T-cell (primary cell): ENCODE results near the gene ADGRL3. TPM values are rescaled to one million over a fixed set of nuclear protein-coding genes. Genes with fewer than 3 reads are reported as not detected.

Source experiments
- ATAC-seq, 4 experiments: fragments of 200-7000 bp in 3 of 4; fragments of 150-1000 bp in 1 of 4; cut with Tn5 transposase; replicated peaks in 1 of 4; 1 replicate in 3 of 4; 2 replicates in 1 of 4; pipeline ENCODE4 v1.10.0; 2021; ENCODE audit warnings: moderate library complexity in 3 of 4, mild to moderate bottlenecking in 2 of 4, moderate number of reproducible peaks in 1 of 4
- CTCF ChIA-PET, 2 donors: fragments of 300-600 bp; sonication (Branson Sonifier 250); formaldehyde crosslinking; loops; one replicate each; lab custom pipeline; 2022; ENCODE audit warnings: antibody characterized with exemption in 2 of 2; lab: Charles Lee
- POLR2A ChIA-PET, 2 donors: fragments of 300-600 bp; sonication (Branson Sonifier 250); formaldehyde crosslinking; loops; one replicate each; lab custom pipeline; 2022; ENCODE audit warnings: antibody characterized with exemption in 2 of 2; lab: Charles Lee
- DNase-seq, 35 experiments: peaks; one replicate each; pipeline versions ENCODE4 v3.0.0 to v3.0.0-alpha.2; 2013 to 2023
- H3K27ac ChIP-seq: one replicate; pipeline ENCODE4 v1.5.1; 2013; ENCODE audit warnings: low read length
- H3K27me3 ChIP-seq, 2 experiments: replicated peaks in 1 of 2; 1 replicate in 1 of 2; 2 replicates in 1 of 2; pipeline versions ENCODE4 v1.6.1 to v1.7.0; 2013; ENCODE audit warnings: low read length in 1 of 2, mixed read lengths in 1 of 2; ENCODE audit not compliant: control insufficient read depth in 2 of 2, insufficient read depth in 2 of 2; ENCODE audit errors: extremely low read depth in 1 of 2
- H3K36me3 ChIP-seq, 2 donors: 1 replicate in 1 of 2; 2 replicates in 1 of 2; pipeline versions ENCODE4 v1.6.1 to v1.7.0; 2013; ENCODE audit warnings: low read length in 1 of 2; ENCODE audit not compliant: control insufficient read depth in 2 of 2, insufficient read depth in 1 of 2; ENCODE audit errors: extremely low read depth in 1 of 2
- H3K4me1 ChIP-seq, 2 experiments: 1 replicate in 1 of 2; 2 replicates in 1 of 2; pipeline versions ENCODE4 v1.6.1 to v1.7.0; 2013; ENCODE audit warnings: low read length in 2 of 2, mixed read lengths in 1 of 2; ENCODE audit not compliant: insufficient read depth in 2 of 2, control insufficient read depth in 1 of 2; ENCODE audit errors: extremely low read depth in 1 of 2
- H3K4me3 ChIP-seq, 2 donors: 1 replicate in 1 of 2; 2 replicates in 1 of 2; pipeline versions ENCODE4 v1.5.1 to v1.7.0; 2013; ENCODE audit warnings: mild to moderate bottlenecking in 2 of 2, low read length in 1 of 2, moderate library complexity in 1 of 2; ENCODE audit not compliant: control insufficient read depth in 1 of 2; ENCODE audit errors: extremely low read depth in 1 of 2
- H3K9me3 ChIP-seq: 2 replicates; pipeline ENCODE4 v1.7.0; 2013
- H3K27ac Mint-ChIP-seq, 2 donors: one replicate each; pipeline ENCODE4 v1.8.0; 2020 to 2021; ENCODE audit warnings: mild to moderate bottlenecking in 2 of 2, mixed read lengths in 2 of 2
- H3K27me3 Mint-ChIP-seq, 2 donors: one replicate each; pipeline ENCODE4 v1.8.0; 2021 to 2022; ENCODE audit warnings: mixed read lengths in 2 of 2
- H3K36me3 Mint-ChIP-seq: one replicate; pipeline ENCODE4 v1.8.0; 2021; ENCODE audit warnings: mixed read lengths
- H3K4me1 Mint-ChIP-seq, 3 donors: one replicate each; pipeline ENCODE4 v1.8.0; 2020 to 2022; ENCODE audit warnings: mixed read lengths in 3 of 3, mild to moderate bottlenecking in 1 of 3
- H3K4me3 Mint-ChIP-seq, 3 donors: one replicate each; pipeline ENCODE4 v1.8.0; 2020 to 2022; ENCODE audit warnings: mild to moderate bottlenecking in 3 of 3, mixed read lengths in 3 of 3, moderate library complexity in 3 of 3
- H3K9me3 Mint-ChIP-seq, 3 donors: one replicate each; pipeline ENCODE4 v1.8.0; 2020 to 2022; ENCODE audit warnings: mixed read lengths in 3 of 3
- WGBS: methylation state at CpG from one replicate; pipeline ENCODE4 v1.1.5; 2013; ENCODE audit warnings: missing lambda C conversion rate; ENCODE audit not compliant: insufficient coverage; 5-methylcytosine and 5-hydroxymethylcytosine counted together
- total RNA-seq, 35 experiments: library from RNA in 6 of 35; stranded (reverse) in 6 of 35; fragments of 120-200 nt in 1 of 35; gene quantifications; one replicate each; pipeline versions ENCODE4 v1.2.1 to v1.2.4 and lab custom pipeline; 2013 to 2026

Gene ADGRL3
- total RNA-seq, 5 donors from 2014 or later (not counting 1 experiment from before 2014, with no cell fraction given) = 0.09 TPM; not detected in 4

- Mint-ChIP-seq H3K27me3 (no peaks in the 10 kb centered on the region), H3K4me3 (no peak overlapping the region), H3K36me3 (no peaks in the 10 kb centered on the region), H3K4me1 (no peaks in the 10 kb centered on the region), H3K9me3 (peaks cover 5 to 19% (median 16%) of the 10 kb centered on the region in 3 donors), H3K27ac (no peak overlapping the region)
- DNase-seq (no peak), ATAC-seq (no peak)
- H3K4me3 ChIP-seq = no peak overlapping the region
- ChIA-PET POLR2A (no interaction called here), CTCF (no interaction called here)
- no peak overlapping the region for H3K27ac ChIP-seq
- H3K9me3 ChIP-seq = no peaks in the 10 kb centered on the region
- no peaks in the 10 kb centered on the region for H3K27me3 ChIP-seq
- no peaks in the 10 kb centered on the region for H3K4me1 ChIP-seq
- no peaks in the 10 kb centered on the region for H3K36me3 ChIP-seq
Measured at GRCh38 chr4:61891953-61892352, 691.8 kb downstream of the ADGRL3 start.

GRCh38 chr4:61896634-61897033 is 696.5 kb downstream of the ADGRL3 start:
- H3K4me1 Mint-ChIP-seq = no peaks in the 10 kb centered on the region
- no peaks in the 10 kb centered on the region for H3K27me3 Mint-ChIP-seq
- H3K36me3 Mint-ChIP-seq = no peaks in the 10 kb centered on the region
- Histone ChIP-seq H3K9me3 (no peaks in the 10 kb centered on the region), H3K27me3 (no peaks in the 10 kb centered on the region), H3K4me3 (no peak overlapping the region), H3K27ac (no peak overlapping the region), H3K36me3 (no peaks in the 10 kb centered on the region), H3K4me1 (no peaks in the 10 kb centered on the region)
- CTCF ChIA-PET = no interaction called here
- POLR2A ChIA-PET = no interaction called here
- H3K27ac Mint-ChIP-seq = no peak overlapping the region
- ATAC-seq (no peak), DNase-seq (no peak)
- WGBS = no CpG with 5 or more reads among the region's 2 CpGs
- peaks cover 10 to 14% (median 12%) of the 10 kb centered on the region in 3 donors for H3K9me3 Mint-ChIP-seq
- H3K4me3 Mint-ChIP-seq = no peak overlapping the region

GRCh38 chr4:61909031-61909430 is 708.9 kb downstream of the ADGRL3 start:
- no CpG with 5 or more reads among the region's 4 CpGs for WGBS
- H3K27ac Mint-ChIP-seq = no peak overlapping the region
- no peak for DNase-seq
- H3K4me1 ChIP-seq = no peaks in the 10 kb centered on the region
- no peak overlapping the region for H3K4me3 Mint-ChIP-seq
- no peaks in the 10 kb centered on the region for H3K36me3 ChIP-seq
- no peak overlapping the region for H3K4me3 ChIP-seq
- H3K27me3 ChIP-seq = no peaks in the 10 kb centered on the region
- ATAC-seq = no peak
- POLR2A ChIA-PET = no interaction called here
- no peaks in the 10 kb centered on the region for H3K9me3 ChIP-seq
- H3K27ac ChIP-seq = no peak overlapping the region
- CTCF ChIA-PET = no interaction called here
- H3K27me3 Mint-ChIP-seq = no peaks in the 10 kb centered on the region
- H3K4me1 Mint-ChIP-seq = no peaks in the 10 kb centered on the region
- H3K9me3 Mint-ChIP-seq = peaks cover 4 to 10% (median 4%) of the 10 kb centered on the region in 3 donors
- H3K36me3 Mint-ChIP-seq = no peaks in the 10 kb centered on the region

GRCh38 chr4:61911313-61911756 is 711.2 kb downstream of the ADGRL3 start:
- CTCF ChIA-PET = no interaction called here

GRCh38 chr4:61913619-61914018 is 713.5 kb downstream of the ADGRL3 start:
- CTCF ChIA-PET = no interaction called here
- Mint-ChIP-seq H3K36me3 (no peaks in the 10 kb centered on the region), H3K4me3 (no peak overlapping the region), H3K9me3 (peaks cover 13 to 19% (median 15%) of the 10 kb centered on the region in 3 donors), H3K27me3 (no peaks in the 10 kb centered on the region), H3K27ac (no peak overlapping the region), H3K4me1 (no peaks in the 10 kb centered on the region)
- Histone ChIP-seq H3K27ac (no peak overlapping the region), H3K27me3 (no peaks in the 10 kb centered on the region), H3K4me1 (no peaks in the 10 kb centered on the region), H3K9me3 (peaks cover 3% of the 10 kb centered on the region), H3K36me3 (no peaks in the 10 kb centered on the region), H3K4me3 (no peak overlapping the region)
- no CpG with 5 or more reads among the region's 2 CpGs for WGBS
- no peak for ATAC-seq
- POLR2A ChIA-PET = no interaction called here
- no peak for DNase-seq

More at GRCh38 chr4:61911313-61911756, 711.2 kb downstream of the ADGRL3 start:
- H3K4me1 ChIP-seq = no peaks in the 10 kb centered on the region
- no peak overlapping the region for H3K27ac ChIP-seq
- POLR2A ChIA-PET = no interaction called here
- H3K36me3 ChIP-seq = no peaks in the 10 kb centered on the region
- H3K4me3 Mint-ChIP-seq = no peak overlapping the region
- DNase-seq (no peak), ATAC-seq (no peak)
- H3K4me3 ChIP-seq = no peak overlapping the region
- no peak overlapping the region for H3K27ac Mint-ChIP-seq
- peaks cover 3% of the 10 kb centered on the region for H3K9me3 ChIP-seq
- no peaks in the 10 kb centered on the region for H3K36me3 Mint-ChIP-seq
- H3K4me1 Mint-ChIP-seq = no peaks in the 10 kb centered on the region
- H3K27me3 Mint-ChIP-seq = no peaks in the 10 kb centered on the region
- no peaks in the 10 kb centered on the region for H3K27me3 ChIP-seq
- peaks cover 4 to 16% (median 9%) of the 10 kb centered on the region in 3 donors for H3K9me3 Mint-ChIP-seq
- WGBS = no CpG with 5 or more reads among the region's 2 CpGs

GRCh38 chr4:61915501-61915900 is 715.4 kb downstream of the ADGRL3 start:
- Histone ChIP-seq H3K4me3 (no peak overlapping the region), H3K4me1 (no peaks in the 10 kb centered on the region), H3K27ac (no peak overlapping the region), H3K27me3 (no peaks in the 10 kb centered on the region), H3K9me3 (peaks cover 3% of the 10 kb centered on the region), H3K36me3 (no peaks in the 10 kb centered on the region)
- Mint-ChIP-seq H3K4me1 (no peaks in the 10 kb centered on the region), H3K4me3 (no peak overlapping the region), H3K9me3 (peaks cover 15 to 17% (median 15%) of the 10 kb centered on the region in 3 donors), H3K27me3 (no peaks in the 10 kb centered on the region), H3K27ac (no peak overlapping the region), H3K36me3 (no peaks in the 10 kb centered on the region)
- ChIA-PET CTCF (no interaction called here), POLR2A (no interaction called here)
- WGBS = no CpG with 5 or more reads among the region's 1 CpG
- DNase-seq (no peak), ATAC-seq (no peak)

GRCh38 chr4:61918507-61918906 is 718.4 kb downstream of the ADGRL3 start:
- Mint-ChIP-seq H3K36me3 (no peaks in the 10 kb centered on the region), H3K9me3 (peaks cover 11 to 15% (median 14%) of the 10 kb centered on the region in 3 donors), H3K27ac (no peak overlapping the region), H3K4me1 (no peaks in the 10 kb centered on the region), H3K4me3 (no peak overlapping the region), H3K27me3 (no peaks in the 10 kb centered on the region)
- Histone ChIP-seq H3K27ac (no peak overlapping the region), H3K9me3 (peaks cover 3% of the 10 kb centered on the region), H3K4me1 (no peaks in the 10 kb centered on the region), H3K27me3 (no peaks in the 10 kb centered on the region), H3K36me3 (no peaks in the 10 kb centered on the region), H3K4me3 (no peak overlapping the region)
- ChIA-PET POLR2A (no interaction called here), CTCF (no interaction called here)
- ATAC-seq (no peak), DNase-seq (no peak)
